HG02981 (cell line): ENCODE results near the gene SLC9A7.

Source experiments
- ATAC-seq: cut with Tn5 transposase; IDR thresholded peaks from one replicate; pipeline ENCODE4 v1.9.1; 2021; ENCODE audit warnings: mild to moderate bottlenecking, moderate library complexity; ENCODE audit not compliant: unreplicated experiment

The SLC9A7 gene

GRCh38 chrX:46707274-46707965 lies 51.5 kb downstream of the SLC9A7 start:
- ATAC-seq = no peak

- peak; percentile 91 for ATAC-seq
Observed at GRCh38 chrX:46704767-46705386, 54.0 kb downstream of the SLC9A7 start.

DNA sequence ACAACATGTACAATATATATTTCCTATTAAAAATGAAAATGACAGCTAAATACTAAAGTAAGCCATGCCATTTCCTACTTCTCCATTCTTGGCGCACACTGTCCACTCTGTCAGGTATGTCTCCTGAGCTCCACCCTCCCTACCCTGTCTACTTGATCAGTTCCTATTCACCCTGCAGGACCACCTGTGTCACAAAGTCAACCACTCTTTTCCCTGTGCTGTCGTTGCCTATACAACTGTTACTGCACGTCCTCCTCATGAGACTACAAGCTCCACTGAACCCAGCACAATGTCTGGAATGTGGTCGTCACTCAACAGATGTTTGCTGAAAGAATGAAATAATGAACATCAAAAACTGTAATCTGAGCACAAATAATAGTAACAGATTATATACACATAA lies 54.9 kb downstream of the SLC9A7 start:
- no peak for ATAC-seq

- no peak for ATAC-seq
Observed at GRCh38 chrX:46698691-46699090, 60.2 kb downstream of the SLC9A7 start.

- ATAC-seq = no peak
Observed at GRCh38 chrX:46695491-46695890, 63.4 kb downstream of the SLC9A7 start.

DNA sequence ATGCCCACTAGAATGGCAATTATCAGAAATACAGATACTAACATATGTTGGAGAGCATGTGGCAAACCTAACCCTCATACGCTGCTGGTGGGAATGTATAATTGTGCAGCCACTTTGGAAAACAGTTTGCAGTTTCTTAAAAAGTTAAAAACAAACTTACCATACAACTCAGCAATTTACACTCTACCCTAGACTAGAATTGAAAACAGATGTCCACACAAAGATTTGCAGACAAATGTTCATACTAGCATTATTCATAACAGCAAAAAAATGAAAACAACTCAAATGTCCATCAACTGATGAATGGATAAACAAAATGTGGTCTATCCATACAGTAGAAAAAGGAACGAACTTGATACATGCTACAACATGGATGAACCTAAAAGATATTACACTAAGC lies 64.4 kb downstream of the SLC9A7 start:
- ATAC-seq = no peak

- no peak for ATAC-seq
Observed at GRCh38 chrX:46693149-46693548, 65.8 kb downstream of the SLC9A7 start.

DNA sequence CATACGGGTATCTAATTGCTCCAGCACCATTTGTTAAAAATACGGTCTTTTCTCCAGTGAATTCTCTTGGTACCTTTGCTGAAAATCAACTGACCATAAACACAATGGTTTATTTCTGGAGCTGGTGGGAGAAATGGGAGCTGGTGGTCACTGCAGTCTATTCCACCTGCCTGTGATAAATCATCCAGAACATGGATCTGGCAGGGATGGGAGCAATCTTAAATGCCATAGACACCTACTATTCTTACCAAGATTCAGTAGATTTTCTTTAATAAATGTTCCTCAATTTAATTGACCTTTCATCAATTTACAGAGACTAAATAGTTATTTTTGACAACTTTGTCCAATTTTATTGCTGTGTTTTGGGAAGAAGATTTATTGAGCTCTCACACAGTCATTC lies 68.1 kb downstream of the SLC9A7 start:
- ATAC-seq = no peak

- no peak for ATAC-seq
Observed at GRCh38 chrX:46687619-46688018, 71.3 kb downstream of the SLC9A7 start.

DNA sequence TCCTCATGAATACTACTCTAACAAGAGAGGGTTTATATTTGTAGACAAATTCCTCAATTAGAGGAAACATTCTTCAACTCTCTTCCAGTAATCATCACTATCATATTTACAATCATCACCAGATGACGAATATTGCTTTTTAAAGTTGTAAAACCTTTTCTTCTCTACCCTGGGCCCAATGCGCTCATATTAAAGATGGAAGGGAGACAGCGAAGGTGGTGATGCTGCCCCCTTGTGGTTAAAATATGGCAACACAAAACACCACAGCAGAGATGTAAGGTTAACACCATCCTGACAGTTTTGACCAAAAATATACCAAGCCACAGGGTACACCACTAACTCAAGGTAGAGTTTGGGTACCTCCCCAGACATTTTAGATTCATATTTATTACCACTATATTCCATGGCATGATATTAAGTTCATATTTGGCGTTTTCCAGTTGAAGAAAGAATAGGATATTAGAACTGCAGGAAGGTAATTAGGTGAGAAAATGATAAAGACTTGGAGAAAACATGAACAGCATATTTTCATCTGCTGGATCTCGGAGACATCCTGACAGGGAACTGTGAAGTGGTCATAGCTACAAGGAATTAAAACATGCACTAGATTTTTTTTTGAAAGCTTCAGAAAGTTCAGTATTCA lies 72.8 kb downstream of the SLC9A7 start:
- ATAC-seq = no peak

DNA sequence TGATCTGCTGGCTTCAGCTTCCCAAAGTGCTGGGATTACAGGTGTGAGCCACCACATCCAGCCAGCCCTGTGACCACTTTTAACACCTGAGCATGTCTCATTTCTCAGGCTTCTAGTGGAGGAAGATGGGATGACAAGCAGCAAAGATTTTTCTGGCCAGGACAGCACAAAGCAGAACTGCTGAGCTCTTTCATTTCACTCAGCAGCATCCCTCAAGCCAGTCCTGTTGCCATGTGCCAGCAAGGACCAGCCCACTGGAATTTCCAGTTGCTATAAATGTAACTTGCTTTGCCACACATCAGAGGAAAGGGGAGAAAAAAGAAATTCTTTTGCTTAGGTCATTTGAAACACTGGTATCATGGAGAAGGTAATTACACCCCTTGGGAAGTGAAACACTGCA lies 75.9 kb downstream of the SLC9A7 start:
- no peak for ATAC-seq

- ATAC-seq = no peak
Observed at GRCh38 chrX:46681849-46682248, 77.1 kb downstream of the SLC9A7 start.

GRCh38 chrX:46678232-46678631 lies 80.7 kb downstream of the SLC9A7 start:
- ATAC-seq = no peak

DNA sequence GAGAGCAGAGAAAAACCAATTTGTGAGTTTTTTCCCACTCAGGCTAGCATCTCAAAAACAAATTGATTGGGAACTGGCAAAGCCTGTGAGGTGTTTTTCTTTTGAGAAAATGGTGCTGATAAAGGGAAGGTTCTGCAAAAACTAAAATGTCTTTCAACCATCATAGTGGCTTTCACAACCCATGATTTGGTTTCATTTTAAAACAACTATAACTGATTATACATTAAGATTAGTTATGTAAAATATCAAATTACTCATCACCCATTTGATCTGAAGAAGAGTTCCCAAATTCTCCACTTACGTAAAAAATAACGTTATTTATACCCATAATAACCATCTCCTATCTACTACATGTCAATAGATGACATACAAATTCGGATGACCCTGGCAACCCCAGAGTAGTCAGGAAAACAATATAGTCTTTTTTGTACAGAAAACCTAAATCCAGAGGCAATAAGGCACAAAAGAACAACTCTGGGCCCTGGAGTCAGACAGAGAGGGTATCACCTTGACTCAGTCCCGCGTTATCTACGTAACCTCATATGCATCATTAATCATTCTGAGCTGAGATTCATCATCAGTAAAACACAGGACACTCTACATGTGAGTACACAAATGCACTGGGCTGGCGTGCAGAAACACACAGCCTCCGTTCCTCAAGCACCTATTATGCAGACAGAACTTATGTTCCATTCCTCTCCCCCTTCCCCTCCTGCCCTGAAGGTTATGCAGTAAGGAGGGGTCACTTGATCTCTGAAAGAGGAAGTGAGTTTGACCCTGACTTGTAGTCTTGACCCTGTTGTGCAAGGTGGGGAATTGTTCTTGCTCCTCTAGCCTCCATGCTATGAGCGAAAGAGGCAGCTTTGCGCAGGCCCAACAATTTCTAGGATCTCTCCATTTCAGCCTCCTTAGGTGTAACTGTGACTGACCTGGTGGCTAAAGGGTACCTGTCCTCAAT lies 82.2 kb downstream of the SLC9A7 start:
- no peak for ATAC-seq

DNA sequence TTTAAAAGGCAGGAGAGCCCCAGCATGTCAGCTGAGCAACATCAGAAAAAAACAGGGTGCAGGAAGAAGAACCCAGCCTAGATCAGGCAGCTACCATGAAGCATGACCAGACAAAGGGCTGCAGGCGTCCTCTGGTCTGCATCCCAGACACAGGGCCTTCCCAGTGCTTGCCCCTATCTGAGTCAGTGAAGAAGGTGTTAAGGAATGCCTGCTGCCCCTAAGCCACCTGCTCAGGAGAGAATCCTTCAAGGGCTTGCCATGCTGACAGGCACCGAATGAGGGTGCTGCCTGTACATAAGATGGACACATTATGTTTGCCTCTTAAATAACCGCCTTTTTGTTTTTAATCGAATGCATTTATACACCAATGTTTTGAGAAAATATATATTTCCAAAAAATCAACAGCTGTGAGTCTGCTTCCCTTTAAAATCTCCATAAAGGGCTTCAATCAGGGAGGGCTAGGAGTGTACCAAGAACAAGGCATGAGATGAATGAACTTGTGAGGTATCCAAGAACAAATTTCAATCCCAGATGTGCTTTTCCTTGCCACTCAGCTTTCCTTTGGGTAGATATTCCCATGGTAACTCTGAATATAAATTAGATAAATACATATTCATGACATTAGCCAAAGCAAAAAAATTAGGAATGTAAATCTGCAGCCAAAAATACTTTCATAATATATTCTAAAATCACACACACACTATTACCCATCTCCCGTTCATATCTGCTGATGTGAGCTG lies 85.1 kb downstream of the SLC9A7 start:
- no peak for ATAC-seq

- no peak for ATAC-seq
Observed at GRCh38 chrX:46670316-46670715, 88.6 kb downstream of the SLC9A7 start.

- no peak for ATAC-seq
Observed at GRCh38 chrX:46666831-46667230, 92.1 kb downstream of the SLC9A7 start.

GRCh38 chrX:46665232-46666152 lies 93.4 kb downstream of the SLC9A7 start:
- ATAC-seq = no peak

DNA sequence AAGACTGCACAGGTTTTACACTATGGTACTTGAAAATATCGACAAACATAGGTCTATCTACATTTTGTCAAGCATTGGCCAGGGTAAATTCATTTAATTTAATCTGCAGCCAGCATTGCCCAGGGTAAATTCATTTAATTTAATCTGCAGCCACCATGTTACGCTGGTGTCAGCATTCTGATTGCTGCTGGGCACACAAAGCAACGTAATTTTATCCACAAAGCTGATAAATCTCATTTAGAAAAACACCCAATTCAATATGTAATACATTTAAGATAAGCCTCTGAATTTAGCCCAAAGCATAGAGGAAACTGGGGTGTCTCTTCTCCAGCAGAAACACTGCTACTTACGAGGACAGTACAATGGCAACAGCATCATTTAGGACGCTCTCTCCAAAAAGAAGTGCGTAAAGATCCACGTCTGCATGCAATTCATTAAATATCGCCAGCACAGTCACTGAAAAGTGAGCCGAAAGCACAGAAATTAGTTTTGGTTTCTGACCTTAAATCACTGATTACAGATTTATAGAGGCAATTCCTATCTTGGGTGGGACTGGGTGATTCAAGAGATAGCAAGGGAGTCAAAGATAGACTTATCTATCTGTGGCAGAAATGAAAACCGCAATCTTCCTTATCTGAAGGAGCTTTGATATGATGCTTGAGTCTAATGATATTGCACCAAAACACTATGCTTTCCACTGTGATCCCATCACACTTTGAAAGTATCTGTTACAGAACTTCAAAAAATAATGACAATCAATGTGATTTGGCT lies 96.5 kb downstream of the SLC9A7 start:
- no peak for ATAC-seq
